ENCODE measurements around the gene ABCA13.

Gene ABCA13

GRCh38 chr7:48635796-48636195 lies 464.5 kb downstream of the ABCA13 start:
- H3K4me1 ChIP-seq: no peaks in the 10 kb centered on the region
- H3K9ac ChIP-seq: no peak overlapping the region
- no peak overlapping the region for H3K4me3 ChIP-seq (ENCODE audit: low read depth, low read length)
- no peaks in the 10 kb centered on the region for H3K27me3 ChIP-seq (ENCODE audit: control insufficient read depth, insufficient read depth, low read length)
- no peak overlapping the region for H2AFZ ChIP-seq
- no peak overlapping the region for H3K4me2 ChIP-seq (ENCODE audit: low read length)
- H3K9me3 ChIP-seq (ENCODE audit: control insufficient read depth, low read length): no peaks in the 10 kb centered on the region
- no peak overlapping the region for H3K27ac ChIP-seq
- no peaks in the 10 kb centered on the region for H3K79me2 ChIP-seq
- no peaks in the 10 kb centered on the region for H3K36me3 ChIP-seq (ENCODE audit: control insufficient read depth, insufficient read depth, low read length)
- TF ChIP-seq CTCF (IDR thresholded peaks at IDR 0.05): no peak

DNA sequence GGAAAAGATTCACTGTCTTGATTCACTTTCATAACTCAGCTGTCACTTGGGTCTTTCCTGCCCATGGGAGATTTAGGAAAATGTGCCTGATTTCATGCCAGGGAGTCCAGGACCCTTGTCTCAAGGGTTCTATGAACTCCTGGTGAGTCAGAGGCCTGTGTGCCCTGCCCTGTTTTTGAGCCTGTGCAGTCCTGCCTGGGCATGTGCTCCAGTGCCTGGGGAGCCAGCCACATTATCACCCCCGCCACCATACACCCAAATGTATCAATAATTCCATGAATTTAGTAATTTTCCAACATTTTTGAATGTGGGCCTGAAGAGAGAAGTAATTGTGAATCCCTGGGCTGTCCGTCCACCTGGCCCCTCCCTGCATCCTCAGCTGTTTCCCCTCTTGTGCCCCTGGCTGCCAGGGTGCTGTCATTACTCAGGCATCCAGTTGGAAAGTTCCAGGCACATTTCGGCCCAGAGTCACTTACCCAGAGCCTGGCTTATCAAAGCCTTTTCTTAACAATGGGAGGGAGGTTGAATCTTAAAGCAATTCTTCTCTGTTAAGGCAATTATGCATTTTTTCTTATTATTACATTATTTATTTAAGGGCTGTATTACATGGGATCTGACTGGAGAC lies 465.2 kb downstream of the ABCA13 start:
- no peak overlapping the region for H3K9ac ChIP-seq
- no peaks in the 10 kb centered on the region for H3K79me2 ChIP-seq
- H3K27me3 ChIP-seq (ENCODE audit: control insufficient read depth, insufficient read depth, low read length): no peaks in the 10 kb centered on the region
- H3K27ac ChIP-seq: no peak overlapping the region
- H3K4me2 ChIP-seq (ENCODE audit: low read length): no peak overlapping the region
- no peaks in the 10 kb centered on the region for H3K9me3 ChIP-seq (ENCODE audit: control insufficient read depth, low read length)
- H3K4me3 ChIP-seq (ENCODE audit: low read depth, low read length): no peak overlapping the region
- H3K4me1 ChIP-seq: no peaks in the 10 kb centered on the region
- no peak for TF ChIP-seq CTCF (IDR thresholded peaks at IDR 0.05)
- H2AFZ ChIP-seq: no peak overlapping the region
- H3K36me3 ChIP-seq (ENCODE audit: control insufficient read depth, insufficient read depth, low read length): no peaks in the 10 kb centered on the region

- H3K9ac ChIP-seq: no peak overlapping the region
- H3K4me3 ChIP-seq (ENCODE audit: low read depth, low read length): no peak overlapping the region
- no peaks in the 10 kb centered on the region for H3K36me3 ChIP-seq (ENCODE audit: control insufficient read depth, insufficient read depth, low read length)
- H3K79me2 ChIP-seq: no peaks in the 10 kb centered on the region
- no peaks in the 10 kb centered on the region for H3K27me3 ChIP-seq (ENCODE audit: control insufficient read depth, insufficient read depth, low read length)
- H3K4me2 ChIP-seq (ENCODE audit: low read length): no peak overlapping the region
- H2AFZ ChIP-seq: no peak overlapping the region
- H3K4me1 ChIP-seq: no peaks in the 10 kb centered on the region
- H3K9me3 ChIP-seq (ENCODE audit: control insufficient read depth, low read length): no peaks in the 10 kb centered on the region
- no peak for TF ChIP-seq CTCF (IDR thresholded peaks at IDR 0.05)
- no peak overlapping the region for H3K27ac ChIP-seq
Measured at GRCh38 chr7:48637382-48637781, 466.1 kb downstream of the ABCA13 start.

DNA sequence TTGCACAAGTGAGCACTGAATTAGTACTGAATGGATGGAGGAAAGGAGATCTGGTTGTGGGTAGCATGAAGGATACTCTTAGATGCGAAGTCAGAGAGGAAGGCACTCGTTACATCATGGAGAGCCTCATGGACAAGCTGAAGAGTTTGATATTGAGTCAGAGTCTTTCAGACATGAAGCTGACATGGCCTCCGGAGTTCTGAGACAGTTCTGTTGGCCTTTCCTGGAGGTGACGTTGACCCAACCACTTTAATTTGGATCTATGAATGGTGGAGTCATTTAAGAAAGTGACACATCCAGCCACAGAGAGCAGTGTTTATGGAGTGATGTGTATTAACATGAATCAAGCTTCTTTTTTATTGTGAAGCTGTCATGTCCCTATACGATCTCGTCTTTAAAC lies 466.8 kb downstream of the ABCA13 start:
- Histone ChIP-seq H3K79me2 (no peaks in the 10 kb centered on the region), H3K4me3 (ENCODE audit: low read depth, low read length) (no peak overlapping the region), H3K27me3 (ENCODE audit: control insufficient read depth, insufficient read depth, low read length) (no peaks in the 10 kb centered on the region), H3K9ac (no peak overlapping the region), H3K9me3 (ENCODE audit: control insufficient read depth, low read length) (no peaks in the 10 kb centered on the region), H3K4me2 (ENCODE audit: low read length) (no peak overlapping the region), H3K27ac (no peak overlapping the region), H2AFZ (no peak overlapping the region), H3K4me1 (no peaks in the 10 kb centered on the region), H3K36me3 (ENCODE audit: control insufficient read depth, insufficient read depth, low read length) (no peaks in the 10 kb centered on the region)
- TF ChIP-seq CTCF (IDR thresholded peaks at IDR 0.05): no peak

GRCh38 chr7:48643431-48644013 lies 472.3 kb downstream of the ABCA13 start:
- H3K4me1 ChIP-seq: no peaks in the 10 kb centered on the region
- no peak overlapping the region for H3K4me3 ChIP-seq (ENCODE audit: low read depth, low read length)
- H3K4me2 ChIP-seq (ENCODE audit: low read length): no peak overlapping the region
- H3K79me2 ChIP-seq: no peaks in the 10 kb centered on the region
- no peak overlapping the region for H3K9ac ChIP-seq
- H3K9me3 ChIP-seq (ENCODE audit: control insufficient read depth, low read length): no peaks in the 10 kb centered on the region
- H3K27ac ChIP-seq: no peak overlapping the region
- no peak overlapping the region for H2AFZ ChIP-seq
- no peaks in the 10 kb centered on the region for H3K27me3 ChIP-seq (ENCODE audit: control insufficient read depth, insufficient read depth, low read length)
- no peak for TF ChIP-seq CTCF (IDR thresholded peaks at IDR 0.05)
- H3K36me3 ChIP-seq (ENCODE audit: control insufficient read depth, insufficient read depth, low read length): no peaks in the 10 kb centered on the region

All from parathyroid adenoma (tissue), 2 donors.